HG02870 (cell line): Measurements from ENCODE around the gene ZDHHC14.
"Not testable (repeated sequence)": the region's sequence is repeated elsewhere in the genome, so short reads cannot be mapped to it uniquely, and the experiment has no call there.

Source experiments
- ATAC-seq: cut with Tn5 transposase; IDR thresholded peaks from one replicate; pipeline ENCODE4 v1.9.1; 2021; ENCODE audit warnings: mild to moderate bottlenecking, moderate library complexity; ENCODE audit not compliant: unreplicated experiment

ZDHHC14 gene

DNA sequence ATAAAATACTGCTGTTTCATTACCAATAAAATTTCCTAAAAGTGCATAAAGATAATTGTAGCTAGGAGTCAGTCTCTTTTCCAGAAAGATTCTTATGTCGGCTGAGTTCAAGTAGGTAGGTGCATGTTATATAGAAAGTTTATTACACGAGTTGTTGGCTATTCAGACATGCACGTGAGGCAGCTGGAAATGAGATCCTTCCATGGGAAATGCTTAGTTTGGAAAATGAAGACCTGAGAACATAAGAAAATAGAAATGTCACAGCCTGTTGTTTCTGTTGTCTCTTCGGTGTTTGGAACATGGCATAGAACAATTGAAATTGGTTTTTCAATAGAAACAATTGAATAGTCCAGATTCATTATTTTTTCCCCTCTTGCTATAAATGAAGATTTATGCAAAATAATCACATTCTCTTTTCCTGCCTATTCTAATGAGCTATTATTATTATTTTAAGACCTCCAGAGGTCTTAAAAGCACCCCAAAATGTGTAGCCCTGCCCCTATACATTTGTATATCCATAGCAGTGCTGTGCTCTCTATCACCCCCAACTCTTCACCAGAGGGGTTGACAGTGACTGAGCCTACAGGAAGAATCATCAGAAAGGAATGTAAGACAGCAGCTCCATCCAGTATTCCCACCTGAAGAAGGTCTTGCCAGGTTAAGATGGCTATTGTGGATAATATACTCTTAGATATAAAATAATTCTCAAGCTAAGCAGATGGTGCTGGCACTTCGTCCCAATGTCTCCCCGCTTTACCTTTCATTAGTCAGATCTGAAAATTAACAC is 82.2 kb downstream of the ZDHHC14 start:
- no peak for ATAC-seq

DNA sequence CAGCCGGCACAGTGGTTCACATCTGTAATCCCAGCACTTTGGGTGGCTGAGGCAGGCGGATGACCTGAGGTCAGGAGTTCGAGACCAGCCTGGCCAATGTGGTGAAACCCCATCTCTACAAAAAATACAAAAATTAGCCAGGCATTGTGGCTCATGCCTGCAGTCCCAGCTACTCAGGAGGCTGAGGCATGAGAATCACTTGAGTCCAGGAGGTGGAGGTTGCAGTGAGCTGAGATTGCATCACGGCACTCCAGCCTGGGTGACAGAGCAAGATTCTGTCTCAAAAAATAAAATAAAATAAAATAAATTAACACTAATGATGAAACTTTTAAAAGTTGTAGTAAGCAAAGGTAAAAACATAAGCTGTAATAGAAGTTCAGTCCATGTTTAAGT is 82.7 kb downstream of the ZDHHC14 start:
- not testable (repeated sequence) for ATAC-seq

GRCh38 chr6:157464653-157465535 is 83.9 kb downstream of the ZDHHC14 start:
- ATAC-seq: no peak

- no peak for ATAC-seq
Measured at GRCh38 chr6:157466342-157466648, 85.3 kb downstream of the ZDHHC14 start.

GRCh38 chr6:157467339-157467738 is 86.3 kb downstream of the ZDHHC14 start:
- not testable (repeated sequence) for ATAC-seq

DNA sequence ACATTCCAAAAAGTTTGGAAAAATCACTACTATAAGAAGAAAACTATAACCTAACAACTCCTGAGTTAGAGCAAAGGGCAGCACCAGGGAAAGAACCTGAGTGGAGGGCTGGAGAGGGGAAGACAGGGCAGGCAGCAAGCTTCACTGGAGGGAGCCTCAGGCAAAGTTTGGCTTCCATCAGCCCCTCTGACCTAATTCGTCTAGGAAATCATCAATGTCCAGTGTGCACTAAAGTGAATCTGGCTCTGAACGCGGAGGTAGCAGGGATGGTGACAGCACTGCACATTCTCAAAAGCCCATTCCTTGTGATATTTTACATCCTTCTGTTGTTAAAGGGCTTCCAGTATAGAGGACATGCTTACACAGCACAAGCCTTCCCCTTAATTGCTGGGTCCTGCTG is 87.1 kb downstream of the ZDHHC14 start:
- ATAC-seq: no peak

DNA sequence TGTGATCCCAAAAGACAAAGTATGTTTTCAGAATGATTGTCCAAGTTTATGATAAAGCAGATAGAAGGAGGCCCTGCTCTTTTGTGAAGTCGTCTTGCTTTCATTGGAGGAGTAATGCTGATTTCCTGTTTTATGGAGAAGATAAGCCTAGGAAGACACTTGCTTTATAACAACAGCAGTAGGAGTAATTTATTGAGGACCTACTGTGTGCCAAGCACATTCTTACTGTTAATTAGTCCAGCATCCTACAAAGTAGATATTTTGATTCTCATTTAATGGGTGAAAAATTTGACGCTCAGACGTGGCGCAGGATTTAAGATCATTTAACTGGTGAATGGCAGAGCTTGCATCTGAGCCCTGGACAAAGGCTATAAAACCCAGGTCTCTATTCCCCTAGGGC is 87.6 kb downstream of the ZDHHC14 start:
- ATAC-seq: no peak

DNA sequence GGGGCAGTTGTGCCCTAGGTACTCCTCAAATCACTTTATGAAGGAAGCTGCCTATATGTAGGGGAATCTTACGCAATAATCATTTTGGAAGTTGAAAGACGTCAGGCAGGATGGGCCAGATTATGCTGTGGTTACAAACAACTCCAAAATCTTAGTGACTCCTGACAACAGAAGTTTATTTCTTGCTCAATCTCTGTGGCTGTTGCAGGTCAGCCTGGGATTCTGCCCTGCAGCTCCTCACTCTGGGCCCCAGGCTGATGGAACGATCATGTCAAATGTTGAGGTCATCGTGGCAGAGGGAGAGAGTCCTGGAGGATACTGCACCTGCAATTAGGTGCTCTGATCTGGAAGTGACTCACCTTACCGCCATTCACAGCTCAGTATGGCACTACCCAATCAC is 88.4 kb downstream of the ZDHHC14 start:
- no peak for ATAC-seq

- ATAC-seq: no peak
Measured at GRCh38 chr6:157471077-157471686, 90.2 kb downstream of the ZDHHC14 start.

DNA sequence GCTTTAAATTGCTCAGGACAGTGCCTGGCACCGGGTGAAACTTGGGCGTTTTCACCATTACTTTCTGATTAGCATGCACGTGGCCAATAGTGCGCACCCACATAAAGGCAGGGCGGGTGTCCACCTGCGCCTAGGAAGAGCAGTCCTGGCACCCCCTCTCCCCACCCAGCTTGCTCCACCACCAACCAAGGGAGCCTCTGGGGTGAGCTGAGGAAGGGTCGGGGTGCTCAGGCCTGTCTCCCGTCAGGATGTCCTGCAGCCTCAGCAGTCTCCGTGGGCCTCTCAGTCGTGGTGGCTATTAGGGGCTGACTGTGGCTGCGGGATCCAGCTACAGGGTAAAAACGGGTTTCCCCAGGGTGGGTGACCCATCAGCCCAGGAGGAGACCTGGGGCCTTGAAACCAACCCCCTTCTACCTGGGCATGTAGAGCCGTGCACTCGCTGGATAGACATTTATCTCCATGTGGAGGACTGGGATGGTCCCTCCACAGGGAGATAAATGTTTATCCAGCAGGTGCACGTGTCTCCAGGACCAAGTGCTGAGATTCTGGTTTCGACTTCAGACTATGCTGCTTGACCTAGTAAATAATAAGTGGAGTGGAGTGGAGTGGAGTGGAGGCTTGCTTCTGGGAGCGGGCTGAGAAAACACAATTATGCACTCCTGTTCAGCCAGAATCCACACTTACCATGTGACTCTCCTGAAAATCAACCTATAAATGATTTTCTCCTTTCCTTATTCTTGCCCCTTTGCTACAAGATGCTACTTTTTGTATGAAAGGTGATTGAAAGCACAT is 91.1 kb downstream of the ZDHHC14 start:
- no peak for ATAC-seq

DNA sequence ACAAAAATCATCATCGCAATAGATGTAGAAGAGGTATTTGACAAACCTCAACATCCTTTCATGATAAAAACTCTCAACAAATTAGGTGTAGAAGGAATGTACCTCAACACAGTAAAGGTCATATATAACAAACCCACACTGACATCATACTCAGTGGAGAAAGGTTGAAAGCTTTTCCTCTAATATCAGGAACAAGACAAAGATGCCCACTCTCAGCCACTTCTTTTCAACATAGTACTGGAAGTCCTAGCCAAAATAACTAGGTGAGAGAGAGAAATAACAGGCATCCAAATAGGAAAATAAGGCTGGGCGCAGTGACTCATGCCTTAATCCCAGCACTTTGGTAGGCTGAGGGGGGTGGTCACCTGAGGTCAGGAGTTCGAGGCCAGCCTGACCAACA is 95.8 kb downstream of the ZDHHC14 start:
- ATAC-seq: no peak

GRCh38 chr6:157478926-157479325 is 97.9 kb downstream of the ZDHHC14 start:
- no peak for ATAC-seq

DNA sequence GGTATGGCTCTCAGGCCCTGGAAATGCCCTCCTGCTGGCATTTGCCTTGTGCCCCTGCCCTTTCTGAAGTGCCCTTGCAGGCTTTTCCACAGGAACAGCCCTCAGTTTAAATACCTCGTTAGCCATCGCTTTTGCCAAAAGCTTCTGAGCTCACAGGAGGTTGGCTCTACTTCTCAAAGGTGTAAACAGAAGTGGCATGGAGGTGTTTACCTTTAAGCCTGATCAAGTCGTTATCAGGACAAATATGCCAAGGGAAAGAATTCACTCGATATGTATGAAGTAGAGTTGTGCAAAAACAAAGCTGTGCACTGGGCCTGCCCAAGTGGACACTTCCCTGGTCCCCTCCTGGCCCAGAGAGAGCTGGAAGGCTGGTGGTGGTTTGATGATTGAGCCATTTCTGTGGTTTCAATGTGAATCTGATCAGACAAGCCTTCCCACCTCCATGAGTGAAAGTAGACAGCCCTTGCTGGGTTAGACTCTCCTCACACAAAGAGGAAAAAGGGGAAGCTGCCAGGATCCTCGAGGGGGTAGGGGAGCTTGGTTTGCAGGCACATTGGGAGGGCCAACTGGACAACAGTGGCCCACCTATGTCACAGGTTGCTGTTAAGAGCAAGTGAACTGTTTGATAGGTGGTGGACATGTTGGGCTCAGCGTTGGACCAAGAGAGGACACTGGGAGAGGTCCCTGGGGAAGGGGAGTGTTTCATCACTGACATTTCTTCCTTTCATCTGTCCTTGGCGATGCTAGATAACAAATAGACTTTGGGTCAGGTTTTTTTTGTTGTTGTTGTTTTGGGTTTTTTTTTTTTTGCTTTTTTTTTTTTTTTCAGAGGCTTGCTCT is 98.7 kb downstream of the ZDHHC14 start:
- no peak for ATAC-seq

- no peak for ATAC-seq
Measured at GRCh38 chr6:157481189-157481864, 100.3 kb downstream of the ZDHHC14 start.

GRCh38 chr6:157481865-157482249 is 100.9 kb downstream of the ZDHHC14 start:
- no peak for ATAC-seq

DNA sequence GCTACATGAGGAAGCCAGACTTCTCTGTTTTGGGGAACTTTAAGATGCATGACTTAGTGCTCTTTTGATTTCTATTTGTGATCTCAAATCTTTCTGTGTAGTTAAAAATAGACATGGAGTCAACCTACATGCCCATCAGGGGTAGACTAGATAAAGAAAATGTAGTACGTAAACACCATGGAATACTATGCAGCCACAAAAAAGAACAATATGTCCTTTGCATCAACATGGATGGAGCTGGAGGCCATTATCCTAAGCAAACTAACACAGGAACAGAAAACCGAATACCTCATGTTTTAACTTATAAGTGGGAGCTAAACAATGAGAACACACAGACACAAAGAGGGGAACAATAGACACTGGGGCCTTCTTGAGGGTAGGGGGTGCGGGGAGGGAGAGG is 102.8 kb downstream of the ZDHHC14 start:
- ATAC-seq: no peak

DNA sequence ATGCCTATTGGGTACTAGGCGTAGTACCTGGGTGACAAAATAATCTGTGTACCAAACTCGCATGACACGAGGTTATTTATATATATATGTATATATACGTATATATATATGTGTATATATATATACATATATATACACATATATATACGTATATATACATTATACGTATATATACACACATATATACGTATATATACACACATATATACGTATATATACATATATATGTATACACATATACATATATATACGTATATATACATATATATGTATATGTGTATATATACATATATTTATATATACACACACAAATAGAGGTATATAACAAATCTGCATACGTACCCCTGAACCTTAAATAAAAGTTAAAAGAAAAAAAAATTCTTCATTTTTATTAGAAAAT is 103.2 kb downstream of the ZDHHC14 start:
- no peak for ATAC-seq

DNA sequence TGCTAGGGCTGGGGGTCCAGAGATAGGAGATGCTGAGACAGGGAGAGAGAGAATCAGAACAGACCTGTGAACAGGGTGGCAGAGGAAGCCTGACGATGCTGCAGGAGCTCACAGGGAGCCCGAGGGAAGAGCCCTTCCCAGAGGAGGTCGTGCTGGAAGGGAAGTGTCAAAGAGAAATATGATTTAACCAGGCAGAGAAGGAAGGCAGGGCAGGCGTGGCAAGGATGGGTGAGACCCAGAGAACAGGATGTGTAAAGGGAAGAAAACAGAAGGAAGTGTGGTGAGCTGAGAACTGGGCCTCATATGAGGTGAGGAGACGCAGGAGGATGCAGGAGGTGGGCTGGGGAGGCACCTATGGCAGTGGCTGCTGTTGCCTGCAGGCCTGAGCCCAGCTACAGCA is 105.6 kb downstream of the ZDHHC14 start:
- no peak for ATAC-seq

DNA sequence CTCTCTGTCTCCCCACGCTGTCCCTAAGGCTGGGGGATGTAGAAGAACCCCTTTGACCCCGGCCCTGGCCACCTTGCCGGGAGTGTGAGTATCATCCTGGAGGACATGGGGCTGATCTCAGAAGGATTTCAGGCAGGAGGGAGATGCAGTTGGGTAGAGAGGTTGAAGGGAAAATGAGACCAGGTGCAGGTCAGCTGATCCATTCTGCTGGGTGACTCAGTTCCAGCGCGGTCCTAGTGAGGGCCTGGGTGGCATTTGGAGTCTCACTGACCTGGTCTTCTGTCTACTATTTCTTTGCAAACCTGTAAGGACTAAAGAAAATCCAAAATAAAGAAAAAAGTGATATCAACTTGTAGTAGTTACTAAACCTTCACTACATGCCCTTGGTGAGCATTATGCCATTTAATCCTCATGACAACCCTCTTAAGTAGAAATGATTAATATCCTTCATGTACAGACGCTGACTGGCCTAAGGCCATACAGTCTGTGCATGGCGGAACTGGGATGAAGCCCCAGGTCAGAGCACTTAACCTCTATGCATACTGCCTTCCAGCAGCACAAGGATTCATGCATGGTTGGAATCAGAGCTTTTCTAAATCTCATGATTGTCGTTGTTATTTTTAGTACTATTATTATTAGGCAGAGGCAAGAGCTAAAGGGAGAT is 106.3 kb downstream of the ZDHHC14 start:
- ATAC-seq: no peak
